Measurements from ENCODE around the gene EARS2.
"Not testable (repeated sequence)": the region's sequence is repeated elsewhere in the genome, so short reads cannot be mapped to it uniquely, and the experiment has no call there.

EARS2 gene

GRCh38 chr16:23504453-23505179 is 52.5 kb downstream of the EARS2 start:
- DNase-seq: no peak

GRCh38 chr16:23504076-23504452 is 53.1 kb downstream of the EARS2 start:
- DNase-seq: no peak

GRCh38 chr16:23502466-23502865 is 54.7 kb downstream of the EARS2 start:
- DNase-seq: no peak

GRCh38 chr16:23501291-23501690 is 55.9 kb downstream of the EARS2 start:
- DNase-seq: no peak

GRCh38 chr16:23500862-23501225 is 56.3 kb downstream of the EARS2 start:
- DNase-seq: no peak

- DNase-seq: no peak
Observed at GRCh38 chr16:23500212-23500861, 56.8 kb downstream of the EARS2 start.

GRCh38 chr16:23499801-23500200 is 57.3 kb downstream of the EARS2 start:
- no peak for DNase-seq

GRCh38 chr16:23498863-23499262 is 58.3 kb downstream of the EARS2 start:
- no peak for DNase-seq

- no peak for DNase-seq
Observed at GRCh38 chr16:23497543-23497868, 59.6 kb downstream of the EARS2 start.

GRCh38 chr16:23496821-23497542 is 60.2 kb downstream of the EARS2 start:
- DNase-seq: no peak

GRCh38 chr16:23495671-23496070 is 61.5 kb downstream of the EARS2 start:
- DNase-seq: no peak

GRCh38 chr16:23494188-23494587 is 63.0 kb downstream of the EARS2 start:
- no peak for DNase-seq

- no peak for DNase-seq
Observed at GRCh38 chr16:23491490-23492391, 65.4 kb downstream of the EARS2 start.

- DNase-seq: no peak
Observed at GRCh38 chr16:23486480-23486879, 70.7 kb downstream of the EARS2 start.

- no peak for DNase-seq
Observed at GRCh38 chr16:23485841-23486240, 71.3 kb downstream of the EARS2 start.

- no peak for DNase-seq
Observed at GRCh38 chr16:23485257-23485614, 71.9 kb downstream of the EARS2 start.

- DNase-seq: no peak
Observed at GRCh38 chr16:23484510-23485256, 72.5 kb downstream of the EARS2 start.

- not testable (repeated sequence) for DNase-seq
Observed at GRCh38 chr16:23483492-23483891, 73.7 kb downstream of the EARS2 start.

GRCh38 chr16:23482778-23483177 is 74.4 kb downstream of the EARS2 start:
- no peak for DNase-seq

- DNase-seq: no peak
Observed at GRCh38 chr16:23480257-23480656, 76.9 kb downstream of the EARS2 start.

- no peak for DNase-seq
Observed at GRCh38 chr16:23479138-23479537, 78.0 kb downstream of the EARS2 start.

- no peak for DNase-seq
Observed at GRCh38 chr16:23478566-23478965, 78.6 kb downstream of the EARS2 start.

GRCh38 chr16:23476289-23476688 is 80.9 kb downstream of the EARS2 start:
- no peak for DNase-seq
